Measurements from ENCODE around the gene TAF3.

TAF3 gene

DNA sequence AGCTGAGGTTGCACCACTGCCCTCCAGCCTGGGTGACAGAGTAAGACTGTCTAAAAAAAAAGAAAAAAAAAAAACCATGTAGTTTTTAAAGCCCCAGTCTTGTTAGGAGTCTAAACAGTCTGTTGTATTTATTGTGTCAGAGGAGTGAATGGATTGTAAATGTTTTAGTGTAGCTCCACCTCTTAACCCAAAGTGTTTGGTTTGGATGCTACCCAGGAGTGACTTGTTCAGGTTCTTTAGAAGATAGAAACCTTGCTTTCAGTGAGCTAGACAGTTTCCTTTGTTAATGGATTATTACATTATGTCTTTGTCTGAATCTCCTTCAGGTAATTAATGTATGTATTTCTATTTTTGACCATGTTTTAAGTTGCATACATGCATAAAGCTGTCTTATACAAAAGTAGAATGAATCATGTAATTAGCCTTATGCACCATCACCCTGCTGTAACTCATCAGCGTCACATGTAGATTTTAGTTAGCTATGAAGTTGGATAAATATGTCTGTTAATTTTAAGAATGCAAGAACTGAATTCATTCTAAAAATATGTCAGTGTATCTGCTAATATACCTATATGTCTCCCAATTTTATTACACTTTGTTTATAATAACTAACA is 97.7 kb downstream of the TAF3 start:
- in situ Hi-C loops (cut with MboI; ENCODE audit: low pct_unique_long_range_greater_than_20kb, low sequenced_read_pairs), result no loop called here
- DNase-seq, result no peak

DNA sequence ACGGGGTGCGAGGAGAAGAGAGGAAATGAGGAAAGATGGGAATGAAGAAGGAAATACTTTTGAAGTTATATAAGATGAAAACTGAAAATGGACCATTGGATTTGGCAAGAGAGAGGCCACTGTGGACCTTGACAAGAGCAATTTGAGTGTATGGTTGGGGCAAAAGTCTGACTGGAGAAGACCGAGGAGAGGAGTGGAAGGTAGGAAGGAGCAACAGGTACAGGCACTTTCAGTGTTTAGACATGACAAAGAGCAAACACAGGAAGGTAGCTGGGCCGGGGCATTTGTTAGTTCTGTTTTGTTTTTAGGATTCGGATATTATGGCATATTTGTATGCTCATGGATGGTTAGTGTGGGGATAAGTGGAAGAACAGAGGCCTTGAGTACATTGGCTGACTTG is 99.4 kb downstream of the TAF3 start:
- no peak for DNase-seq
- in situ Hi-C loops (cut with MboI; ENCODE audit: low pct_unique_long_range_greater_than_20kb, low sequenced_read_pairs), result no loop called here

DNA sequence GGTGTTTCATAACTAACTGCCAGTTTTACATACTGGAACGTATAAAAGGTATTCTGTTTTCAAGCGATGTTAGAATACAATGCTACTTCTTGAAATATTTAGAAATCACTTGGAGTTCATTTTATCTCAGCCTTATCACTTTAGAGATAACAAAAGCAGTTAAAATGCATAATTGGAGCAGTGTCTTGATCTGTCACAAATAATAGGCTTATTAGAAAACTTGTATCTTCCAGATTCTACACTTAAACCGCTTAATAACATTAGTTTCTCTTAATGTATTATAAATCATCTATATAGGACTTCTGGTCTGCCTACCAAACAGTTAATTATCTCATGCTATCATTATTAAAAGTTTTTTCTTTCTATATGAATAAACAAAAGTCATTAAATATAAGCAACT is 104.4 kb downstream of the TAF3 start:
- DNase-seq, result no peak
- in situ Hi-C loops (cut with MboI; ENCODE audit: low pct_unique_long_range_greater_than_20kb, low sequenced_read_pairs), result no loop called here

DNA sequence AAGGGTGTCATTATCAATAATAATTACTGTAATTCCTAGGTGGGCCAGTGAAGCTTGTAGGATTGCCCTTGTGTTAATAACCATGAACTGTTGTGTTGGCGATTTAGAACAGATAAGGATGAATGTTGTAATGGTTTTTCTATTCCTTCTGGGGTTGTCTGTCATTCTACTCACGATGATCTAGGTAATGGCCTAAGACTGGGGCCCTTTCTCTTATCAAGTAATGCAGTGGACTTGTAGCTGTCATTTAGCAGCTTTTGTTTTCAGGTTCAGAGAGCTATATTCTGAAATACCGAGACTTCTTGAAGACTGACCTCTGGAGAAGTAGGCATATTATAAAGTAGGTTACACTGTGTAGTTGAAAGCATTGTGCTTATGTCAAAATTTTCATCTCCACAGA is 110.2 kb downstream of the TAF3 start:
- in situ Hi-C loops (cut with MboI; ENCODE audit: low pct_unique_long_range_greater_than_20kb, low sequenced_read_pairs), result no loop called here
- DNase-seq, result no peak

DNA sequence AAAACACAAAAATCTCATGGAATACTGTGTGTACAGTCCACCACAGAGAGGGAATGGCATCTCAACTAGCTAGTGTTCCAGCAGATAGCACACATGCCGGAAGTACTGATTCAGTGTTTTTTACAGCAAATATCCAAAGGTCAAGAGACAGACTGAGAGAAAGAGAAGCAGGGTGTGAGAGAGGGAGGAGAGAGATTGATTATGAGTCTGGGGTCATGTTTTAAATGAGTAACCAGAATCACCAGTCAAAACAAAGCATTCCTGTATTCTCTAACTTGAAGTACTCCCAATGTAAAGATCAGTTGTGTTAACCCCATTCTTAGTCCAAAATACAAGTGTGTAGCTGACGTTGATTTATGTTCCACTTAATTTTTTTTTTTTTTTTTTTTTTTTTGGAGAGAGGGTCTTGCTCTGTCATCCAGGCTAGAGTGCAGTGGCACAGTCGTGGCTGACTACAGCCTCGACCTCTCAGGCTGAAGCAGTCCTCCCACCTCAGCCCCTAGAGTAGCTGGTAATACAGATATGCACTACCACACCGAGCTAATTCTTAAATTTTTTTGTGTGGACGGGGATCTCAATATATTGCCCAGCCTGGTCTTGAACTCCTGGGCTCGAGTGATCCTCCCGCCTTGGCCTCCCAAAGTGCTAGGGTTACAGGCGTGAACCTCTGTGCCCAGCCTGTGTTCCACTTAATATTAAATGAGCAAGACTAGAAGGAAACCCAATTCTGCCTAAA is 114.2 kb downstream of the TAF3 start:
- no peak for DNase-seq
- in situ Hi-C loops (cut with MboI; ENCODE audit: low pct_unique_long_range_greater_than_20kb, low sequenced_read_pairs), result no loop called here

DNA sequence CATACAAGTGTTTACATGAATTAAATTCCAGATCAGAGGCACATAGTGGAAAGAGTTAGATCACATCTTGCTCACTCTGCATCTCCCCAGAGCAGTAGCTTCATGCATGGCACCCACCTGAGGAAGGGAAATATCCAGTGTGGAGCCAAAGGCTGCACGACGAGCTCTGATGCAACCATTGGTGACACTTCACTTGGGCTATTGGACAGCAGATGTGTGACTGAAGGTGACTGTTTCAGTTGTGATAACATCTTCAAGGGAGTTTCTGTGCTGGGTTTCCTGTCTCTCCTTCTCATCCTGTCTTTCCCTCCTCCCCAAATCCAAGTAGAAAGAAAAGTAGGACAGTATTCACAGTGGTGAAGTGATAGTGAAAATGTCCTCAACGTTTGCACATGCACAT is 115.0 kb downstream of the TAF3 start:
- in situ Hi-C loops (cut with MboI; ENCODE audit: low pct_unique_long_range_greater_than_20kb, low sequenced_read_pairs), result no loop called here
- DNase-seq, result no peak

DNA sequence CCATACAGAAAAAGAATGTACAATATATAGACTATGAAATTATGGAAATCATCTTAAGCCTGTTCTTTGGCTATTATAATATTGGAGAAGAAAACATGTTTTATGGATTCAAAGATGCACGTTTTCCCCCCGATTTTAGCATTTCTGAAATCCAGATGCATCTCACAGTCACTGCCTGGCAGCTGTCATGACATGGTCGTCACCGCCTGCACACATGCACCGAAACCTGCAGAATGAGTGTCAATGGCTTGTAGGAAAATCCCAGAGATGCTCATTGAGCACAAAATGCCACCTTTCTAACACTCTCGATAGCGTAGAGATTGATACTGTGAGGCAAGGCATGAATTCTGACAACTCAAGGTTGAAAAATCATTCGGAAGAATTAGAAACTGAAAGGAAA is 115.5 kb downstream of the TAF3 start:
- in situ Hi-C loops (cut with MboI; ENCODE audit: low pct_unique_long_range_greater_than_20kb, low sequenced_read_pairs), result no loop called here
- no peak for DNase-seq

DNA sequence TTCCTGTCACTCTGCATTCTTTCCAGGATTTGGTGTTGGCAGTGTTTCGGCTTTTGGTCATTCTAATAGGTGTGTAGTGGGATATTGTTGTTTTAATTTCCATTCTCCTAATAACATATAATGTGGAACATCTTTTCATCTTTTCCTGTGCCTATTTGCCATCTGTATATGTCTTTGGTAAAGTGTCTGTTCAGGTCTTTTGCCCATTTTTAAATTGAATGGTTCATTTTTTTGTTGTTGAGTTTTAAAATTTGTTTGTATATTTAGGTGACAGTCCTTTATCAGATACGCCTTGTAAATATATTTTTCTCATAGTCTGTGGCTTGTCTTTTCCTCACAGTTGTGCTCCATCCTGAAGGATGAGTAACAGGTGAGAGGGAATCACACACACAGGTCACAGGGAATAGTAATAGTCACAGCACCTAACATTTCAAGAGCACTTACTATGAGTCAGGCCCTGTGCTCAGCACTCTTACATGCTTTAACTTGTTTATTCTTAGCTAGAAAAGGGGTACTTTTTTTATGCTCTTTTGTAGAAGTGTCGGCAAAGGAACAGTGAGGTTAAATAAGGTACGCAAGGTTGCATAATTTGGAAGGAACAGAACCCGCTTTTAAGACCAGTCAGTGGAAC is 119.1 kb downstream of the TAF3 start:
- in situ Hi-C loops (cut with MboI; ENCODE audit: low pct_unique_long_range_greater_than_20kb, low sequenced_read_pairs), result no loop called here
- no peak for DNase-seq

DNA sequence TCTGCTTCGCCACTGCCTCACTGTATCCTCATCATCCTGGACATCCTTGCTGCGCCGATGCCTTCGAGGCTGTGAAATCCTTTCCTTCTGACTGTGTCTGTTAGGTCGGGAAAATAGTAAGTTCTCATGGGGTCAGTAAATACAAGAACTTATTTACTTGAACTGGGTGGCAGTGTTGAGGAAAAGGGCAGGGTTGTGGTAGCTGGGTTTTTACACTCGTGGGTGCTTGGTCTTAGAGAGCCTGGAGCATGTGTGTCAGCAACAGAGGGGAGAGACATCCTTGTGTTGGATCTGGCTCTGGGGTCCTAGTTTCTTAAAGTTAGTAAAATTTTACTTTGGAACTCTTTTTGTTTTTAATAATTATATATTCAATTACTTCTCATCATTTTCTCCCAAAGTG is 123.3 kb downstream of the TAF3 start:
- in situ Hi-C loops (cut with MboI; ENCODE audit: low pct_unique_long_range_greater_than_20kb, low sequenced_read_pairs), result no loop called here
- DNase-seq, result no peak

DNA sequence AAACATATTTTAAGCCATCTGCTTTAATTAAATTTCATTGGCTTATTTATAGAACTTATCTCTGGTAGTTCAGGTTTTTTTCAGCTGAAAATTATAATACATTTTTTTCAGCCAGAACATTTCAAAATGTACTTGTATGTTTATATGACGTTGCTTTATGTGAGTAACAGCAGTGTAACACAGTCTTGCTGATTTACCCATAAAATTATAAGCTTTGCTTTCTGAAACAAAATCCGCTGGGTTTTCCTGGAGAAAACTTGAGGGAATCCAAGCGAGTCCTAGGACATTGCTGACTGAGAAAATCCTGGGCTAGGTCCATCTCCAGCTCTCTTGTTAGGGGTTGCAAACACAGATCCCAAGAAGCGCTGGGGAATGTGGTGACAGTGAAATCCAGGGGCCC is 124.0 kb downstream of the TAF3 start:
- no peak for DNase-seq
- in situ Hi-C loops (cut with MboI; ENCODE audit: low pct_unique_long_range_greater_than_20kb, low sequenced_read_pairs), result no loop called here

DNA sequence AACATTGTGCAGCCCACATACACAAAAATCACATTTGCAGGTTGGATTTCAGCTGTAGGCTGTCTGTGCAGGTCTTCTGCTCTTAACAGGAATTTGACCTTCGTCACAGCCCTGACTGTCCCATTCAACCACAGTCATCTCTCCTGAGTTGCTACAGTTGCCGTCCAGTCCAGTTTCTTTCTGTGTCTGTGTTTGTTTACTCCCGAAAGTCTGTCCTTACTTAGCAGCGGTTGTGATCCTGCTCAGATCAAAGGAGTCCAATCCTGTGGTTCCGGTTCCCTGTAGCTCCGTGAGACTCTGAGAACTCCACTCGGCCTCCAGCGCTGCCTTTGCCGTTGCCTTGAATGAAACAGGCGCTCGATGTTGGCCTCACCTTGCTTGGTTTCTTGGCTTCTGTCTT is 124.6 kb downstream of the TAF3 start:
- DNase-seq, result no peak
- in situ Hi-C loops (cut with MboI; ENCODE audit: low pct_unique_long_range_greater_than_20kb, low sequenced_read_pairs), result no loop called here

DNA sequence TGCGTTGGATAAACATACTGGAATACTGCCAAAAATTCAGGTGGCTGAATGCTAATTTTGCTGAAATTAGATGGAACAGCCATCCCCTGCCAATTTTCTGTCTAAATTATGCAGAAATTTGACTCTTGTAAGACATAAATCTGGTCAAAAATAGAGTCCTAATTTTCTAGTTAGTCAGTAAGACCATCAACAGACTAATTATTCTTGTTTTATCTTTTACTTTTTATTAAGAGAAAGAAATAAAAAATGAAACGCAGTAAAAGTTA is 125.8 kb downstream of the TAF3 start:
- in situ Hi-C loops (cut with MboI; ENCODE audit: low pct_unique_long_range_greater_than_20kb, low sequenced_read_pairs), result no loop called here
- DNase-seq, result no peak

DNA sequence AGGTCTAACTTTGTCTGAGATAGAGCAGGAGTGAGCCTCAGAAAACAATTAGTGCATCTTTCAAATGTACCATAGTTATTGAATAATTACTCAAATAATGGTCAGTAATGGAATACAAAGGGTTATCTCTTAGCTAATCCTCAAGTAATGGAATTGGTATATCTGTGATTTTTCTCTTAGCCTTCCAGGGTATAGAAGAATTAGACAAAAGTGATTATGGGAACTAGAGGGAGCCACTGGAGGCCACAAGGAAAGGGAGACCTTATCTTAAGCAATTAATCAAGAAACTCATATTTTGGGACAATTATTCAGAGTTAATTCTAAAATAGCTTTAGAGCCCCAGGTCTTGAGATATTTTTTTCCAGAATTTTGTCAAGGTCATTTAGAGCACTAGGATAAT is 126.2 kb downstream of the TAF3 start:
- in situ Hi-C loops (cut with MboI; ENCODE audit: low pct_unique_long_range_greater_than_20kb, low sequenced_read_pairs), result no loop called here
- no peak for DNase-seq

DNA sequence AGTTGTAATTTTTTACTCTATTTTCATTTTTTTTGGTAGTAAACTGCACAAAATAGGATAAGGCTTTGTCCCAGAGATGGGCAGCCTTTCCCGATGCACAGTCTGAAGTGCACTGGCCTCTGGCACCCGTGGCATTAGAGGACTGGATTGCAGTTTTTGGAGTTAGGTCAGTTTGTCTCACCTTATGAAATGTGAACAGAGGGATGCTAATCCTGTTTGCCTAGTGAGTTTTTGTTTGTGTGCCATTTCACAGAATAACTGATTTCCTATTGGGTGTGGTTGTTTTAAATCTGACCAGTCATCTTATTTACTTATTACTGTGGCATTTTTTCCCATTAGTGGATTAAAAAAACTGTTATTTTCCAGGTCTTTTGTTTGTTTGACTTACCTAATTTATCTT is 126.7 kb downstream of the TAF3 start:
- DNase-seq, result no peak
- in situ Hi-C loops (cut with MboI; ENCODE audit: low pct_unique_long_range_greater_than_20kb, low sequenced_read_pairs), result no loop called here

DNA sequence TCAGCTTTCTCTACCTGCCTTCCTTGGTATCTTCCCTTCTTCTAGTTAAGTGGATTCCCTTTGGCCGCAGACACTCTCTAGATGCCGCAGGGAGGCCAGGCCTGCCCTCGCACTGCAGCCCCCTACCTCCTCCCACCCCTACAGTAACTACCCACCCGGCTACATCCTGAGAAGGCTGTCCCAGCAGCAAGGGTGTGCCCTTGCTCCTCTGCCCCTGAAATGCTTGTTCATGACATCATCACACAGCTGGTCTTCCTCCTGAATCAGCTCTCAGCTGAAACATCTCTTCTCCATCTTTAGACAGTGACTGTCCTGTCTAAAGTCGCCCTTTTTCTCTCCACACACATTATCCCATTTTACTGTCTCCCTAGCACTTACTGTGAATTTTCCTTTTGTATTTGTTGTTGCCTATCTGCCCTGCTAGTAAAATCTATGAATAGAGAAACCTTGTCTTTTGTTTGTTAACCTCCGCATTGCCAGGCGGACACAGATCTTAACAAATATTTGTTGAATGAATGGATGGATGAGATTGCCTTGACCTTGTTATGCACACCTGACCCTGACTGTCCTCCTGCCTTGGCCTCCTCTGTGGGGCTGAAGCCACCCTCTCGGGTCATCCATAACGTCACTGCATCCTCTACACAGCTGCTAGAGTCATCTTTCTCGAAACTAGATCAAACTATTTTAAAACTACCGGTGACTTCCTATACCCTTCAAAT is 127.3 kb downstream of the TAF3 start:
- in situ Hi-C loops (cut with MboI; ENCODE audit: low pct_unique_long_range_greater_than_20kb, low sequenced_read_pairs), result no loop called here
- no peak for DNase-seq

DNA sequence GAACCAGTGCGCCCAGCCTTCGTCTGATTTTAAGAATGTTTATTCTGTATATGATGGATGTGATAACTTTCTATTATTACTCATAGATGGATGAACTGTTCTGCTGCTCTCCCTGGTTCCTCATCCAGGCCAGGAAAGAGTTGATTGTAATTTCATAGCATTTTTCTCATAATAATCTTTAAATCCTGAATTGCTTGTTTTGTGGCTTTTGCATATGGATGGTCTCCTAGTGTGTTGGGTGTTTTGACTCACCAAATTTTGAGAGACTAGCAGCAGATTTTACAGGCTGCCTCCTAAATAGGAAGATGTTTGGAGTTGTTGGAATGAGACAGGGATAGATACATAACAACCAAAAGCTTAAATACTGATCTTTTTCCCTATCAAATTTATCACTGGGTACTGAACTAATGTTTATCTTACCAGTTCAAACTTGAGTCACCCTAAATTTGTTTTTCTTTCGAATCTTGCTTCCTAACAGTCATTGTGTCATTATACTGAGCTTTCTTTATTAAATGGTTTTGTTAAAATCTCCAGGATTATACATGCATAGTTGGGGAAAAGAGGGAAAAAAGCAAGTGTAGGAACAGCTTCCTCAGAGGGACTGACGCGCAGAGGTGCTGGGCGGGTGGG is 130.2 kb downstream of the TAF3 start:
- in situ Hi-C loops (cut with MboI; ENCODE audit: low pct_unique_long_range_greater_than_20kb, low sequenced_read_pairs), result no loop called here
- DNase-seq, result no peak

DNA sequence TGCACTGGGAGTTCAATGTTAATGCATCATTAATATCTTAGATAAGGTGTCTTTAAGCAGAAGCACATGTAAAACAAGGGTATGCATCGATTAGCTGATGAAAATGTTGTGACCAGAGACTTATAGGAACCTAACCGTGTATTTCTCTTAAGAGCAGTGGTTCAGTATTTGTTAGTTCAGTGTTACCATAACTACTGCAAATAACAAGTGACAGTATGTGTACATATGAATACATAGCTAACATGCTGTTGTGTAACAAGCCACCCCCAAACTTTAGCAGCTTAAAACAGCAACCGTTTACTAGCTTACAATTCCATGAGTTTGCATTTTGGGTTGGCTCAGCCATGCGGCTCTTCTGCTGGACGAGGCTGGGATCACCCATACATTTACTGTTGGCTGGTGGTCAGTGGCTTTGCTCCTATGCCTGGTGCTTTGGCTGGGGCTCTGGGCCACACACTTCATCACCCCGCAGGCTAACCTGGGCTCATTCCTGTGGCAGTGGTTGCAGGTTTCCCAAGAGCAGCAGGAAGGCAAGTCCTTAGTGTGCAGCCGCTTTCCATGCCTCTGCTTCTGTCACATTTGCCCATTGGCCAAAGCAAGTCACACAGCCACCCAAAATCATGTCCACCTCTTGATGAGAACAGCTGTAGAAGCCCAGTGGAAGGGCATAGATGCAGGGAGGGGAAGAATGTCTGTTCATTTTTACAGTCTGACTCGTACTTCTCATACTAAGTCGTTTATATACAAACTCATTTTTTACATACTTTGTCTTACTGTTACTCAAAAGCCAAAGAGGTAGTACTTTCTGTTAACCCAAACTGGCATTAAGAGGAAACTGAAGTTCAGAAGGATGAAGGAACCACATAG is 132.9 kb downstream of the TAF3 start:
- in situ Hi-C loops (cut with MboI; ENCODE audit: low pct_unique_long_range_greater_than_20kb, low sequenced_read_pairs), result no loop called here
- no peak for DNase-seq

DNA sequence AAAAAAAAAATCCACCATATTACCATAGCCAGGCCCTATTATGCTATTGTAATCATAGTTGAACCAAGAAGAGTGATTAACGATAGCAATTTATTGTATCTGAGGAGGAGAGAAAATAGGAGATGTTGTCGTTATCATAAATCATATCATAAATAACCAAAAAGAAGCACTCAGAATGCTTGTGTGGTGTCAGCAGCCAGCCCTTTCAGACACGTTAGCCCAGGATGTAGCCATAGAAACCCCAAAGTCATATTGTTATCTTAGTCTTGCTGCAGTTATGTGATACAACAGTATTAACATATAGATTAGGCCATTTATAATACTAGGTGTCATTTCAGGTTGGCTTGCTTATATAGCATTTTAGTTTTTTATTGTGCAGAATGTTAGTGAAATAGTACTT is 134.0 kb downstream of the TAF3 start:
- in situ Hi-C loops (cut with MboI; ENCODE audit: low pct_unique_long_range_greater_than_20kb, low sequenced_read_pairs), result no loop called here
- no peak for DNase-seq

DNA sequence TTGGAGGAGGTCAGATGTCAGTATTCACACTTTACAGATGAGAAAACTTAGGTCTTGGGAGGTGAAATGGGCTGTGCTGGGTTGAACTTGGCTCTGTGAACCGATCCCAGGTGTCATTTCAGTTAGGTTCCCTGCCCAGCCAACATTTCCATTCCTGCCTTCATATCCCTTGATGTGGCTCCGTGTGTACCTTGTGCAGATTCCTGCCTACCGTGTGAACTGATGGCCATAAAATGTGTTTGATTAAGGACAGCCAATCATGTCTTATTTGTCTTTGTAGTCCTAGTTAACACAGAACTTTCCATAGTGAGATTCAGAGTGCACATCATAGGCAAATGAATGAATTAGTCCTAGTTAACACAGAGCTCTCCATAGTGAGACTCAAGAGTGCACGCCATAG is 135.1 kb downstream of the TAF3 start:
- in situ Hi-C loops (cut with MboI; ENCODE audit: low pct_unique_long_range_greater_than_20kb, low sequenced_read_pairs), result no loop called here
- no peak for DNase-seq

Measured in KBM-7 (cell line).